OCI-LY7 (cell line): ENCODE results near the gene TMEM158. TPM values are rescaled to one million over a fixed set of nuclear protein-coding genes. Genes with fewer than 3 reads are reported as not detected.

Experiments
- BruUV-seq: library from RNA; stranded (reverse); fragments of 400-500 nt; replicated peaks from 2 replicates; lab custom pipeline; 2021; lab: Mats Ljungman, UMichigan
- CTCF ChIA-PET: fragments of 300-600 bp; sonication (Branson Sonifier 250); formaldehyde crosslinking; loops from one replicate; lab custom pipeline; 2022; ENCODE audit warnings: antibody characterized with exemption; ENCODE audit not compliant: unreplicated experiment; lab: Charles Lee
- POLR2A ChIA-PET: fragments of 300-600 bp; sonication (Branson Sonifier 250); formaldehyde crosslinking; loops from one replicate; lab custom pipeline; 2022; ENCODE audit warnings: antibody characterized with exemption; lab: Charles Lee
- DNase-seq: peaks from one replicate; pipeline ENCODE4 v3.0.0-alpha.2; 2015; ENCODE audit warnings: low spot score
- H2AFZ ChIP-seq: fragments of 200-600 bp; sonication (generic), shearing (Covaris generic); 2 replicates; pipeline ENCODE4 v1.6.1; 2014; ENCODE audit warnings: mild to moderate bottlenecking, antibody characterized with exemption, low read length, moderate library complexity
- H3K27ac ChIP-seq: fragments of 200-600 bp; sonication (generic); 2 replicates; pipeline ENCODE4 v1.5.1; 2014; ENCODE audit warnings: mixed run types, low read depth, mild to moderate bottlenecking, moderate library complexity, low read length, inconsistent platforms; ENCODE audit not compliant: poor library complexity, severe bottlenecking
- H3K36me3 ChIP-seq: fragments of 200-600 bp; sonication (generic); 2 replicates; pipeline ENCODE4 v1.6.1; 2014; ENCODE audit warnings: mild to moderate bottlenecking, antibody characterized with exemption, low read length, moderate library complexity, mixed read lengths; ENCODE audit not compliant: insufficient read depth
- H3K4me1 ChIP-seq: fragments of 200-600 bp; sonication (generic); 2 replicates; pipeline ENCODE4 v1.5.1; 2014; ENCODE audit warnings: mild to moderate bottlenecking, low read length; ENCODE audit not compliant: insufficient read depth, poor library complexity, severe bottlenecking
- H3K4me2 ChIP-seq: fragments of 200-600 bp; sonication (generic); 2 replicates; pipeline ENCODE4 v1.6.1; 2014; ENCODE audit warnings: mild to moderate bottlenecking, low read length
- H3K4me3 ChIP-seq: fragments of 200-600 bp; sonication (generic); 2 replicates; pipeline ENCODE4 v1.5.1; 2014; ENCODE audit warnings: mild to moderate bottlenecking, low read depth, low read length; ENCODE audit not compliant: poor library complexity, severe bottlenecking
- H3K79me2 ChIP-seq: fragments of 200-600 bp; sonication (generic); 2 replicates; pipeline ENCODE4 v1.6.1; 2016; ENCODE audit warnings: low read depth, mild to moderate bottlenecking, low read length, moderate library complexity, mixed read lengths; ENCODE audit not compliant: insufficient read depth
- H3K9me2 ChIP-seq: fragments of 200-600 bp; sonication (generic); 2 replicates; pipeline ENCODE4 v1.6.1; 2016; ENCODE audit warnings: mild to moderate bottlenecking, low read length, mixed read lengths; ENCODE audit not compliant: insufficient read depth
- H3K9me3 ChIP-seq: fragments of 200-600 bp; sonication (generic); 2 replicates; pipeline ENCODE4 v1.6.1; 2014; ENCODE audit warnings: mild to moderate bottlenecking, mixed run types, low read length, mixed read lengths
- H4K20me1 ChIP-seq: fragments of 200-600 bp; sonication (generic); 2 replicates; pipeline ENCODE4 v1.6.1; 2014; ENCODE audit warnings: mild to moderate bottlenecking, antibody characterized with exemption, low read length, moderate library complexity, mixed read lengths; ENCODE audit not compliant: insufficient read depth
- CTCF ChIP-seq: fragments of 200-600 bp; sonication (generic); conservative IDR thresholded peaks from 2 replicates; pipeline ENCODE4 v1.5.1; 2014; ENCODE audit warnings: mild to moderate bottlenecking, antibody characterized with exemption, low read length, moderate library complexity, mixed read lengths
- EZH2phosphoT487 ChIP-seq: fragments of 200-600 bp; sonication (generic); IDR thresholded peaks from 2 replicates; pipeline ENCODE4 v1.6.1; 2018; ENCODE audit warnings: low read depth, borderline replicate concordance, mild to moderate bottlenecking, mixed run types, antibody characterized with exemption, low read length, moderate library complexity, mixed read lengths
- intact Hi-C: fragments of 100-400 bp; cut with micrococcal nuclease; formaldehyde crosslinking; loops from one replicate; pipeline ENCODE4 v1.10.0; 2022; ENCODE audit not compliant: unreplicated experiment
- total RNA-seq, 2 experiments: library from RNA; depleted of rRNA in 1 of 2; stranded (reverse); fragments of >200 nt in 1 of 2; shearing (Covaris generic) in 1 of 2; gene quantifications; 2 replicates each; pipeline ENCODE4 v1.2.3, GENCODE V29; 2014 to 2022

Gene TMEM158
- total RNA-seq, 2 experiments from 2014 or later = not detected

- intact Hi-C loops = no loop called here
- Histone ChIP-seq H3K79me2 (no peaks in the 10 kb centered on the region), H3K9me2 (no peaks in the 10 kb centered on the region), H3K27ac (no peak overlapping the region), H3K36me3 (no peaks in the 10 kb centered on the region), H2AFZ (no peak overlapping the region), H4K20me1 (no peaks in the 10 kb centered on the region), H3K4me3 (no peak overlapping the region), H3K4me1 (no peaks in the 10 kb centered on the region), H3K4me2 (no peak overlapping the region), H3K9me3 (no peaks in the 10 kb centered on the region)
- DNase-seq = no peak
- no peak for TF ChIP-seq EZH2phosphoT487
- no peak for TF ChIP-seq CTCF
- BruUV-seq = no TSS peak
- ChIA-PET POLR2A (no interaction called here), CTCF (no interaction called here)
Measured at GRCh38 chr3:45214061-45214680, 11.9 kb downstream of the TMEM158 start.

DNA sequence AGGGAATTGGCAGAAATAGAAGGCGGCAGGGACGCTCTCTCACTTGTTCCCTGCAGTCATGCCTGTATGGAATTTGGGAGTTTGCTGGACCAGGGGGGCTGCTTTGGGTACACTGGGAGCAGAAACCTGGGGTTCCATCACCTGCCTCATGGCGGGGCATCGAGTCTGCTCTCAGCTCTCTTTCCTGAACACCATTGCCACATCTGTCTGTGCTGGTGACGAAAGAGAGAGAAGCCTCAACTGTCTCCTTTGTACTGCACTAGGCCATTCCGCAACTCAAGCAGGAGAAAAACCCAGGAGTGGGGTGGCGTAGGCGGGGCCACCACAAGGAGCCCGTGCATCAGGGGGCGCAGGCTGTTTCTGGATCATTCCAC is 14.0 kb downstream of the TMEM158 start:
- Histone ChIP-seq H3K27ac (no peak overlapping the region), H3K79me2 (no peaks in the 10 kb centered on the region), H3K9me3 (no peaks in the 10 kb centered on the region), H2AFZ (no peak overlapping the region), H3K4me1 (no peaks in the 10 kb centered on the region), H3K4me2 (no peak overlapping the region), H4K20me1 (no peaks in the 10 kb centered on the region), H3K9me2 (no peaks in the 10 kb centered on the region), H3K36me3 (no peaks in the 10 kb centered on the region), H3K4me3 (no peak overlapping the region)
- POLR2A ChIA-PET = no interaction called here
- CTCF ChIA-PET = interaction anchor here (0.6 kb wide), 1 partner anchor 532 kb away, joined by 3 read pairs; no protein-coding TSS in a partner anchor
- intact Hi-C loops = no loop called here
- no peak for DNase-seq
- no peak for TF ChIP-seq CTCF
- no peak for TF ChIP-seq EZH2phosphoT487
- BruUV-seq = no TSS peak

- no peaks in the 10 kb centered on the region for H3K36me3 ChIP-seq
- H3K4me3 ChIP-seq = no peak overlapping the region
- H3K4me2 ChIP-seq = no peak overlapping the region
- H3K27ac ChIP-seq = no peak overlapping the region
- no peak for DNase-seq
- H4K20me1 ChIP-seq = no peaks in the 10 kb centered on the region
- H3K9me3 ChIP-seq = no peaks in the 10 kb centered on the region
- H3K79me2 ChIP-seq = no peaks in the 10 kb centered on the region
- no TSS peak for BruUV-seq
- H3K4me1 ChIP-seq = no peaks in the 10 kb centered on the region
- TF ChIP-seq CTCF (no peak), EZH2phosphoT487 (no peak)
- intact Hi-C loops = no loop called here
- no peak overlapping the region for H2AFZ ChIP-seq
- CTCF ChIA-PET = interaction anchor here (0.6 kb wide), 1 partner anchor 532 kb away, joined by 3 read pairs; no protein-coding TSS in a partner anchor
- POLR2A ChIA-PET = interaction anchor here (0.5 kb wide), 1 partner anchor 440 kb away, joined by 3 read pairs; no protein-coding TSS in a partner anchor
- no peaks in the 10 kb centered on the region for H3K9me2 ChIP-seq
Measured at GRCh38 chr3:45211466-45212094, 14.5 kb downstream of the TMEM158 start.
